RWPE2 (cell line): ENCODE results near the gene NRXN2.
A peak's percentile ranks its signal among the peaks of the same experiment; 100 is the strongest.

Experiments
- ATAC-seq: fragments of 200-7000 bp; cut with Tn5 transposase; 3 replicates; pipeline ENCODE4 v1.9.1; 2021; ENCODE audit warnings: low read depth
- DNase-seq: peaks from one replicate; pipeline ENCODE4 v3.0.0-alpha.2; 2020; ENCODE audit warnings: low spot score
- H3K27ac ChIP-seq: fragments of 450-650 bp; 2 replicates; pipeline ENCODE4 v1.5.1; 2017; ENCODE audit warnings: mild to moderate bottlenecking; ENCODE audit not compliant: poor library complexity, severe bottlenecking
- H3K27me3 ChIP-seq: fragments of 250-450 bp; sonication (Bioruptor Pico); 2 replicates; pipeline ENCODE4 v1.5.1; 2021; ENCODE audit warnings: mild to moderate bottlenecking, moderate library complexity; ENCODE audit not compliant: insufficient read depth, poor library complexity, severe bottlenecking
- H3K36me3 ChIP-seq: fragments of 250-450 bp; sonication (Bioruptor Pico); 2 replicates; pipeline ENCODE4 v1.5.1; 2020; ENCODE audit warnings: low read depth, mild to moderate bottlenecking, moderate library complexity
- H3K4me1 ChIP-seq: fragments of 250-450 bp; sonication (Bioruptor Pico); 2 replicates; pipeline ENCODE4 v1.5.1; 2021; ENCODE audit warnings: mild to moderate bottlenecking, moderate library complexity; ENCODE audit not compliant: insufficient read depth, poor library complexity, severe bottlenecking
- H3K4me3 ChIP-seq: fragments of 250-450 bp; sonication (Bioruptor Pico); 2 replicates; pipeline ENCODE4 v1.5.1; 2021; ENCODE audit warnings: mild to moderate bottlenecking, moderate library complexity; ENCODE audit not compliant: severe bottlenecking
- H3K9me3 ChIP-seq: fragments of 250-450 bp; sonication (Bioruptor Pico); 2 replicates; pipeline ENCODE4 v1.5.1; 2021; ENCODE audit warnings: mild to moderate bottlenecking, moderate library complexity; ENCODE audit not compliant: severe bottlenecking
- TF ChIP-seq, protein P1 (sequence below): fragments of 450-650 bp; IDR thresholded peaks from one replicate; pipeline ENCODE4 v1.5.1; 2017; ENCODE audit warnings: mild to moderate bottlenecking, moderate library complexity; ENCODE audit not compliant: poor library complexity, severe bottlenecking

NRXN2 gene

DNA sequence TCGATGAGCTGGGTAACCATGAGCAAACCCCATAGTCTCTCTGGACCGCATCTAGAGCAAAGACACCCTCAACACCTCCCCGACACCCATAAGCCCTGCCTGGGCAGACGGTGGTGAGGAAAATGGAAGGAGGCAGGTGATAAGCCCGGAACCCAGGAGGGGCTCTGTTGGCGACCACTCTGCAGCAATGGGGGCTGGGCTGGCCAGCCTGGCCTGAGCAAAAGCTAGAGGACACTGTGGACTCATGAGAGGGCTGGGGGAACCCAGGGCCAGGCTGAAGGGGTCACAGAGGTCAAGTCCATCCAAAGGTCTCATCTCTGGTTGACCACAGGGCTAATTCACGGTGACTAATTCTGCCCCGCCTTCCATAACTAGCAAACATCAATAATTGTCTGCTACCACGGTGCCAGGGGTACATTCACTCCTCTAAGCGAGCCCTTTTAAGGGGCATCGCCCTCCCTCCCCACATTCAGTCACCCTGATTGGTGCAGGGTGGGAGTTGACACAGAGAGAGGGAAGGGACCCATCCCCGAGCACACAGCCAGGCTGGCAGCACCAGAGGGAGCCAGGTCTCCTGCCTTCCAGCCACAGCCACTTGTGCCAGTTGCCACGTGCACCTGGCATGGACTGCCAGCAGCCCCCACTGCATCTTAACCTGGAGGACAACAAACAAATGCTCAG is 32.8 kb upstream of the NRXN2 start:
- TF ChIP-seq, protein P1, sequence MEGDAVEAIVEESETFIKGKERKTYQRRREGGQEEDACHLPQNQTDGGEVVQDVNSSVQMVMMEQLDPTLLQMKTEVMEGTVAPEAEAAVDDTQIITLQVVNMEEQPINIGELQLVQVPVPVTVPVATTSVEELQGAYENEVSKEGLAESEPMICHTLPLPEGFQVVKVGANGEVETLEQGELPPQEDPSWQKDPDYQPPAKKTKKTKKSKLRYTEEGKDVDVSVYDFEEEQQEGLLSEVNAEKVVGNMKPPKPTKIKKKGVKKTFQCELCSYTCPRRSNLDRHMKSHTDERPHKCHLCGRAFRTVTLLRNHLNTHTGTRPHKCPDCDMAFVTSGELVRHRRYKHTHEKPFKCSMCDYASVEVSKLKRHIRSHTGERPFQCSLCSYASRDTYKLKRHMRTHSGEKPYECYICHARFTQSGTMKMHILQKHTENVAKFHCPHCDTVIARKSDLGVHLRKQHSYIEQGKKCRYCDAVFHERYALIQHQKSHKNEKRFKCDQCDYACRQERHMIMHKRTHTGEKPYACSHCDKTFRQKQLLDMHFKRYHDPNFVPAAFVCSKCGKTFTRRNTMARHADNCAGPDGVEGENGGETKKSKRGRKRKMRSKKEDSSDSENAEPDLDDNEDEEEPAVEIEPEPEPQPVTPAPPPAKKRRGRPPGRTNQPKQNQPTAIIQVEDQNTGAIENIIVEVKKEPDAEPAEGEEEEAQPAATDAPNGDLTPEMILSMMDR: no peak
- H3K4me1 ChIP-seq: no peaks in the 10 kb centered on the region
- H3K4me3 ChIP-seq: no peak overlapping the region
- H3K27me3 ChIP-seq: no peaks in the 10 kb centered on the region
- ATAC-seq: no peak
- no peaks in the 10 kb centered on the region for H3K9me3 ChIP-seq
- no peak for DNase-seq
- no peak overlapping the region for H3K27ac ChIP-seq
- H3K36me3 ChIP-seq: no peaks in the 10 kb centered on the region

DNA sequence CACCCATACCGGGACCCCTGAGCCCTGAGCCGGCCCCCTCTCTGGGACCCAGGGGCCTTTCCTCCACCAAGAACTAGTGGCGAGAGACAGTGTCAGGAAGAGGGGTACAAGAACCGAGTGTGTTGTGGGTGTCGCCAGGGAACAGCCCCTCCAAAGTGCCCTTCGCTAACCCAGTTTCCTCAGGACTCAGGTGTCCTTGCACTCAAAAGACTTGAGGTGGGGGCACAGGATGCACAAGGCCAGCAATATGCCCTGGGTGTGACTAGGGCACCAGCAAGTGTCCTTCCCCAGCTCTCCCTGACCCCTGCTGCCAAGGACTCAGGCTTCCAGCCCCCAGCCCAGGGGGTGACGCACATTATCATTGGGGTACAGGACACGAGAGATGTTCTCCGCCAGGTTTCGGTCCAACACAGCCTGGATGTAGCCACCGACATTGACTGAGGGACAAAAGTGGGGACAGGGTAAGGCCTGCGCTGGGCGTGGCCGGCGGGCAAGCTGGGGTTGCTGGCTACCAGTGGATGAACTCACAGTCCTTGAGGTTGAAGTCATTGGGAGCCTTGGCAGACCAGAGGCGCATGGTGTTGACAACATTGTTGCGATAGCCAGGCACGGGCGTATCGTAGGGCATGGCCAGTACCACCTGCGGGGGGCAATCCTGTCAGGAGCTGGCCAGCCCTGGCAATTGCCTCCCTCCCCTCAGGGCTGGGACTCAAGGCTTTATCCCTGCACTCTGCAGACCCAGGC is 32.1 kb upstream of the NRXN2 start:
- Histone ChIP-seq H3K4me1 (no peaks in the 10 kb centered on the region), H3K27me3 (no peaks in the 10 kb centered on the region), H3K4me3 (no peak overlapping the region), H3K36me3 (no peaks in the 10 kb centered on the region), H3K27ac (no peak overlapping the region), H3K9me3 (no peaks in the 10 kb centered on the region)
- TF ChIP-seq, protein P1: no peak
- DNase-seq: peak; percentile 53
- no peak for ATAC-seq

DNA sequence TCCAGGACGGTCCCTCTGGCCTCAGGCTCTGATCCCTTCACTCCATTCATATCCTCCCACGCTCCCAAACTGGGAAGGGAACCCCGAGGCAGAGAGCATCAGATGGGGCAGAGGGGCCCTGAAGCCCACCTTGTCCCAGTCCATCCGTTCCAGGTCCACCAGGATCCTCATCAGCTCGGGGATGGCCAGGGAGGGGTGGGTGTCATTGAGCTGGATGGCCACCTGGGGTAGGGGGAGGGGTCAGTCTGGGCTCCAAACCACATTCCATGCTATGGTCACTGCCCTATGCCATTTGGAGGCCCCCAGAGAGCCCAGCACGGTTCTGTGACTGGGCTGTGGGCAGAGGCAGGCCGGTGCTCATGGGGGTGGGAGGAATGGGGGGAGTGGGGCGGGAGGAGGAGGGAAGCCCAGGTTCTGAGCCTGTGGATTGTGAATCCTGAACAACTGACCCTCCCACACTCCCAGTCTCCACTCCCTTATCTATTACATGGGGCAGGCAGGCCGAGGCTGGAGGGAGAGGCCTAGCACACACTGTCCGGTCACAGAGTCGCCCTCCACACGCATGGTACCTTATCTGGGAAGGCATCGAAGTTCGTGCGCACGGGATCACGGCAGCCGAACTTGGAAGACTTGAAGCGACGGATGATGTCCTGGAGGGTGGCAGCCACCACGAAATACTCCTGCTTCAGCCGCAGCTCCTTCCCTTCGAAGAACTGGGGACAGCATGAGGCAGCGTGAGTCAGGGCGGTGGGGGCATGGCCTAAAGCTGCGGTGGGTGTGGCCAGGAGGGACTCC is 31.3 kb upstream of the NRXN2 start:
- H3K36me3 ChIP-seq: no peaks in the 10 kb centered on the region
- TF ChIP-seq, protein P1: no peak
- DNase-seq (peak; percentile 57), ATAC-seq (no peak)
- H3K4me3 ChIP-seq: no peak overlapping the region
- H3K4me1 ChIP-seq: no peaks in the 10 kb centered on the region
- no peaks in the 10 kb centered on the region for H3K27me3 ChIP-seq
- H3K9me3 ChIP-seq: no peaks in the 10 kb centered on the region
- no peak overlapping the region for H3K27ac ChIP-seq

DNA sequence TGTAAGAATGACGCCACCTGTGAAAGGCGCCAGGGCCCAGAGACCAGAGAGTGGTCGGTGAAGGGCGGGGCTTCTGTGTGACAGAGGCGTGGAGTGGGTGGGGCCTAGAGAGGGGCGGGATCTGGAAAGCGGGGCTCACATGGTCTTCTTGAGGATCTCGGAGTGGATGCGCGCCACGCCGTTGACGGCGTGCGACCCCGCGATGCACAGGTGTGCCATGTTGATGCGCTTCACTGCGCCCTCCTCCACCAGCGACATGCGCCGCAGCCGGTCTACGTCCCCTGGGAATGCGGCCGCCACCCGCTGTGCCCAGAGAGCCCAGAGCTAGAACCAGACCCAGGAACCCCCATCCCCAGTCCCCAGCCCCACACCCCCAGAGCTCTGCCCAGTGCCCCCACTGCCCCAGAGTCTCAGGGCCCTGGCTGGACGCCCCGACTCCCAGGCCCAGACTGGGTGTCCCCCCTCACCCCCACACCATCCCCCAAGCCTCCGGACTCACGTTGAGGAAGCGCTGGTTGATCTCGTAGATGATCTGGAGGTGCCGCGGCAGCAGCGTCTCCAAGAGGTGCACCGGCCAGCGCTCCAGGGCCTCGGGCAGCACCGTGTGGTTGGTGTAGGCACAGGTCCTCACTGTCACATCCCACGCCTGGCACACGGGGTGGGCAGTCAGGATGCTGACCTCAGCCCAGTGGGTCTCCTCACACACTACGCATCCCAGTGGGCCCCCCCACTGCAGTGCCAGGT is 30.6 kb upstream of the NRXN2 start:
- peak; percentile 66 for DNase-seq
- no peak for ATAC-seq

More for the DNA sequence above, 30.6 kb upstream of the NRXN2 start:
- Histone ChIP-seq H3K27ac (no peak overlapping the region), H3K4me1 (peaks cover 4% of the 10 kb centered on the region), H3K36me3 (no peaks in the 10 kb centered on the region), H3K4me3 (no peak overlapping the region), H3K9me3 (no peaks in the 10 kb centered on the region), H3K27me3 (no peaks in the 10 kb centered on the region)
- TF ChIP-seq, protein P1: no peak
